Smooth muscle cell (in vitro differentiated cells): Measurements from ENCODE around the gene PRDM16. TPM values are rescaled to one million over a fixed set of nuclear protein-coding genes. Genes with fewer than 3 reads are reported as not detected.

Experiments used
- DNase-seq: peaks from one replicate; lab custom pipeline; 2025; ENCODE audit not compliant: unreplicated experiment; lab: John Stamatoyannopoulos, UW
- H2AFZ ChIP-seq: fragments of 200-600 bp; sonication (generic); 2 replicates; pipeline ENCODE4 v1.6.0; 2016; ENCODE audit warnings: antibody characterized with exemption, low read depth, mild to moderate bottlenecking
- H3F3A ChIP-seq: fragments of 200-600 bp; sonication (generic); 2 replicates; pipeline ENCODE4 v1.6.0; 2017; ENCODE audit warnings: antibody characterized with exemption, low read depth
- H3K27ac ChIP-seq: fragments of 200-600 bp; sonication (generic); 2 replicates; pipeline ENCODE4 v1.5.1; 2016; ENCODE audit warnings: low read depth, mild to moderate bottlenecking
- H3K27me3 ChIP-seq: fragments of 200-600 bp; sonication (generic); 2 replicates; pipeline ENCODE4 v1.6.1; 2016; ENCODE audit warnings: low read depth, mild to moderate bottlenecking
- H3K36me3 ChIP-seq: fragments of 200-600 bp; sonication (generic); 2 replicates; pipeline ENCODE4 v1.5.1; 2016; ENCODE audit warnings: low read depth
- H3K4me1 ChIP-seq: fragments of 200-600 bp; sonication (generic); 2 replicates; pipeline ENCODE4 v1.5.1; 2016; ENCODE audit warnings: low read depth
- H3K4me2 ChIP-seq: fragments of 200-600 bp; sonication (generic); 2 replicates; pipeline ENCODE4 v1.6.0; 2016; ENCODE audit warnings: mild to moderate bottlenecking
- H3K4me3 ChIP-seq: fragments of 200-600 bp; sonication (generic); 2 replicates; pipeline ENCODE4 v1.5.1; 2016; ENCODE audit warnings: mild to moderate bottlenecking
- H3K79me2 ChIP-seq: fragments of 200-600 bp; sonication (generic); 2 replicates; pipeline ENCODE4 v1.6.0; 2016; ENCODE audit warnings: low read depth, mild to moderate bottlenecking
- H3K9ac ChIP-seq: fragments of 200-600 bp; sonication (generic); 2 replicates; pipeline ENCODE4 v1.6.0; 2016; ENCODE audit warnings: low read depth
- H3K9me3 ChIP-seq: fragments of 200-600 bp; sonication (generic); replicated peaks from 2 replicates; pipeline ENCODE4 v1.5.1; 2016; ENCODE audit warnings: low read depth
- H4K20me1 ChIP-seq: fragments of 200-600 bp; sonication (generic); 2 replicates; pipeline ENCODE4 v1.6.0; 2016; ENCODE audit warnings: low read depth
- WGBS: methylation state at CpG from one replicate; pipeline ENCODE4 v1.1.7; 2016; ENCODE audit warnings: low lambda C conversion rate; 5-methylcytosine and 5-hydroxymethylcytosine counted together
- polyA plus RNA-seq: library from polyadenylated mRNA; unstranded; fragments of >200 nt; fragmentation: Nextera tagmentation; extraction: Ambion mirVana; gene quantifications from 2 replicates; pipeline ENCODE4 v1.2.1, GENCODE V29; 2016
- total RNA-seq: library from RNA; depleted of rRNA; stranded (reverse); fragments of >200 nt; gene quantifications from 2 replicates; pipeline ENCODE4 v1.2.3, GENCODE V29; 2014
- TF ChIP-seq, protein P1 (sequence below): fragments of 200-600 bp; sonication (generic); IDR thresholded peaks from 2 replicates; pipeline ENCODE4 v1.5.1; 2017; ENCODE audit warnings: borderline replicate concordance, mild to moderate bottlenecking, antibody characterized with exemption; ENCODE audit not compliant: insufficient read depth, poor library complexity, severe bottlenecking

PRDM16 gene
- total and polyA plus RNA-seq, 2 experiments from 2014 or later: 0.72 to 1.3 TPM

DNA sequence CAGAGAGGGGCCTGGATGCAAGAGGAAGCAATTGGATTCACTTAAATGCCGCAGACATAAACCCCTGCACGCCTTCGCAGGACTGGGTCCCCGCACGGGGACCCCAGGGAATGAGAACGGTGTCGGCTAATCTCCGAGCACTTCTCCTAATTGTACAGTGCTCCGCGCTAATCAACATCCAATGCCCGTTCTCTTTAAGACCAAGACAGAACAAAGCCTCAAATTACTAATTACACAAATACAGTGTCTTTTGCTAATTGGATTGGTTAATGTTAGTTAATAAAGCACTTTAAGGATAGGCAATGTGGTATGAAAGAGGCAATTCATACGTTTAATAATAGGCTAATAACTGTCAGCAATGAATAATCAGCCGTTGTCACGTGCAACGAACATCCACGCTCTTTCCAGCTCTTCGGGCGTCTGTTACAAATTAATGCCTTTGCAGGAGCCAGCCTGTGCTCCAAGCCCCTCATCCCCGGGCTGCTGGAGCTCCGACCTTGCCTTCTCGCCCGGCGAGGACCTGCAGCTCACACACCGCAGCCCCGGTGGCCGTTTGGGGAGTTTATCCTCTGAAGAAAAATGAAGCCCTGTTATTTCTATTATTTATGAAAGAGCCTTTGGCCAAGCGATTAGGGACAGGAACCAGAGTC is 157.8 kb downstream of the PRDM16 start:
- H3K27ac ChIP-seq: no peak overlapping the region
- no peaks in the 10 kb centered on the region for H3K4me1 ChIP-seq
- H3K4me3 ChIP-seq: no peak overlapping the region
- no peak overlapping the region for H3K4me2 ChIP-seq
- no peak for DNase-seq
- H3K9me3 ChIP-seq: no peaks in the 10 kb centered on the region
- no peaks in the 10 kb centered on the region for H3K36me3 ChIP-seq
- H3K9ac ChIP-seq: no peak overlapping the region
- H2AFZ ChIP-seq: no peak overlapping the region
- no peaks in the 10 kb centered on the region for H3F3A ChIP-seq
- TF ChIP-seq, protein P1, sequence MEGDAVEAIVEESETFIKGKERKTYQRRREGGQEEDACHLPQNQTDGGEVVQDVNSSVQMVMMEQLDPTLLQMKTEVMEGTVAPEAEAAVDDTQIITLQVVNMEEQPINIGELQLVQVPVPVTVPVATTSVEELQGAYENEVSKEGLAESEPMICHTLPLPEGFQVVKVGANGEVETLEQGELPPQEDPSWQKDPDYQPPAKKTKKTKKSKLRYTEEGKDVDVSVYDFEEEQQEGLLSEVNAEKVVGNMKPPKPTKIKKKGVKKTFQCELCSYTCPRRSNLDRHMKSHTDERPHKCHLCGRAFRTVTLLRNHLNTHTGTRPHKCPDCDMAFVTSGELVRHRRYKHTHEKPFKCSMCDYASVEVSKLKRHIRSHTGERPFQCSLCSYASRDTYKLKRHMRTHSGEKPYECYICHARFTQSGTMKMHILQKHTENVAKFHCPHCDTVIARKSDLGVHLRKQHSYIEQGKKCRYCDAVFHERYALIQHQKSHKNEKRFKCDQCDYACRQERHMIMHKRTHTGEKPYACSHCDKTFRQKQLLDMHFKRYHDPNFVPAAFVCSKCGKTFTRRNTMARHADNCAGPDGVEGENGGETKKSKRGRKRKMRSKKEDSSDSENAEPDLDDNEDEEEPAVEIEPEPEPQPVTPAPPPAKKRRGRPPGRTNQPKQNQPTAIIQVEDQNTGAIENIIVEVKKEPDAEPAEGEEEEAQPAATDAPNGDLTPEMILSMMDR: no peak
- 87% methylated on average over 27 of the region's 27 CpGs for WGBS
- no peaks in the 10 kb centered on the region for H4K20me1 ChIP-seq
- no peaks in the 10 kb centered on the region for H3K27me3 ChIP-seq
- no peaks in the 10 kb centered on the region for H3K79me2 ChIP-seq

DNA sequence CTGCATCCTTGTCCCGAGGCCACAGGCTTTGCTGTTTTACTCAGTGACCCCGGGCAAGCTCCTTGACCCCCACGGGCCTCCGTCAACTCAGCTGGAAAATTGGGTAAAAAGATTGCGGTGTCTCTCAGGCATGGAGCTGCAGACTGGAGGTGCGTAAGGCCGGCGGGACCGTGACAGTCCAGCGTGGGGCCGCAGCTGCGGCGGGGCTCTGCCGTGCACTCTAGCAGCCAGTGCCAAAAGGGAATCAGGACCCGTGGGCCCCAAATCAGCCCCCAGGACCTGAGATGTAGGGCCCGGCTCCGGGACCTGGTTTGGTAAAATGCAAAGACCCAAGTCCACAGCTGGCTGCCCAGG is 158.3 kb downstream of the PRDM16 start:
- Histone ChIP-seq H3K27ac (no peak overlapping the region), H3K4me1 (no peaks in the 10 kb centered on the region), H2AFZ (no peak overlapping the region), H3K4me3 (no peak overlapping the region), H3K79me2 (no peaks in the 10 kb centered on the region), H4K20me1 (no peaks in the 10 kb centered on the region), H3K36me3 (no peaks in the 10 kb centered on the region), H3K9me3 (no peaks in the 10 kb centered on the region), H3K27me3 (no peaks in the 10 kb centered on the region), H3K9ac (no peak overlapping the region), H3F3A (no peaks in the 10 kb centered on the region), H3K4me2 (no peak overlapping the region)
- DNase-seq: no peak
- TF ChIP-seq, protein P1: no peak
- 94% methylated on average over 17 of the region's 17 CpGs for WGBS

DNA sequence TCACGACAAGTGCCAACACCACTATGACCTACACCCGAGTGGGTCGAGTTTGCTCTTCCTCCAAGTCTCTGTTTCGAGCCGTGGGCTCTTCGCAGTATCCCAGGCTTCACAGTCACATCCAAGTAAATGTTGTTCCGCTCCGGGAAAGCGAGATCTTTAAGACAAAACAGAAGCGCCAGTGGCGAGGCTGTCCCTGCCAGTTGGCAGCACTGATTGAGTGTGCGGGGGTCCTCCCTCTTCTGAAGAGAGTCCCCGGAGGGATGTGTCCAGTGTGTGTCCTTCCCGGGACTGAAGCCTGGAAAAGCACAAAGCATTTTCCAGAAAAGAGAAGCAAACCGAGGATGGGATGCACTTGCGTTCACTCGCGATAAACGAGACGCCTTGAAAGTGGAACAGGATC is 158.9 kb downstream of the PRDM16 start:
- Histone ChIP-seq H3F3A (no peaks in the 10 kb centered on the region), H3K27ac (no peak overlapping the region), H4K20me1 (no peaks in the 10 kb centered on the region), H3K27me3 (no peaks in the 10 kb centered on the region), H3K9me3 (no peaks in the 10 kb centered on the region), H3K4me2 (no peak overlapping the region), H3K4me3 (no peak overlapping the region), H3K79me2 (no peaks in the 10 kb centered on the region), H3K4me1 (no peaks in the 10 kb centered on the region), H2AFZ (no peak overlapping the region), H3K9ac (no peak overlapping the region), H3K36me3 (no peaks in the 10 kb centered on the region)
- WGBS: 94% methylated on average over 20 of the region's 20 CpGs
- TF ChIP-seq, protein P1: no peak
- DNase-seq: no peak

DNA sequence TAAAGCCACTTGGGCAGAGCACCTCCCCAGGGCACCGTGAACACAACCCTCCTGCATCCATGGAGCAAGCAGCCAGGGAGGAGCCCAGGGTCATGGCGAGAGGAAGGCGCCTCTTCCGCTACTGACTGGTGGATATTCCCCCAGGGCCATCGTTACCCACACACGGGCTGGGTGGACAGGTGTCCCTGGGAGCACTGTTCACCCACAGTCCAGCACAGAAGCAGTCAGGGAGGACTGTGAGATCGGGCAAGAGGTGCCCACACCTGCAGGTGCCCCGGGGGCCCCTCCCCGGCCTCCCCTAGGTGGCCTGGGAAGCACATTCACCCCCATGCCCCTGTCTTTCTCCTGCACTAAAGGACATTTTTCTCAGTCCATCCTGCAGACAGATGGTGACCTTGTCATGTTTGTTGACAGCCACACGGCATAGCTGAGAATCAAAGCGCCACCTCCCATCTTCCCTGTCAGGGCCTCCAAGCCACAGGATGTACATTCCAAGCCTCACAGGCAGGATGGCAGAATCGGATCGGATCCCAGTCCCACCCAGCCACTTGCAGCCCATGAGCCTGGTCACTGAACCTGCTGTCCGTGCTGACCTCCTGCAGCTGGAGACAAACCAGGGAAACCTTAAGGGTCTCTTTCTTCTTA is 160.2 kb downstream of the PRDM16 start:
- no peak overlapping the region for H3K4me2 ChIP-seq
- no peaks in the 10 kb centered on the region for H4K20me1 ChIP-seq
- H3K4me1 ChIP-seq: no peaks in the 10 kb centered on the region
- H3K27ac ChIP-seq: no peak overlapping the region
- no peaks in the 10 kb centered on the region for H3F3A ChIP-seq
- H2AFZ ChIP-seq: no peak overlapping the region
- no peak overlapping the region for H3K9ac ChIP-seq
- 84% methylated on average over 14 of the region's 14 CpGs for WGBS
- no peaks in the 10 kb centered on the region for H3K79me2 ChIP-seq
- H3K27me3 ChIP-seq: no peaks in the 10 kb centered on the region
- H3K4me3 ChIP-seq: no peak overlapping the region
- no peaks in the 10 kb centered on the region for H3K9me3 ChIP-seq
- DNase-seq: no peak
- TF ChIP-seq, protein P1: no peak
- no peaks in the 10 kb centered on the region for H3K36me3 ChIP-seq
